Anterior cingulate cortex (tissue), 58 donors: ENCODE results near the gene CYB561A3.

ENCODE experiments used
- DNase-seq, 58 donors: peaks; one replicate each; lab custom pipeline; 2025; lab: John Stamatoyannopoulos, UW

Gene CYB561A3

GRCh38 chr11:61331651-61332050, 30.0 kb downstream of the CYB561A3 start:
- no peak for DNase-seq

- no peak for DNase-seq
Measured at GRCh38 chr11:61329871-61330270, 31.8 kb downstream of the CYB561A3 start.

DNA sequence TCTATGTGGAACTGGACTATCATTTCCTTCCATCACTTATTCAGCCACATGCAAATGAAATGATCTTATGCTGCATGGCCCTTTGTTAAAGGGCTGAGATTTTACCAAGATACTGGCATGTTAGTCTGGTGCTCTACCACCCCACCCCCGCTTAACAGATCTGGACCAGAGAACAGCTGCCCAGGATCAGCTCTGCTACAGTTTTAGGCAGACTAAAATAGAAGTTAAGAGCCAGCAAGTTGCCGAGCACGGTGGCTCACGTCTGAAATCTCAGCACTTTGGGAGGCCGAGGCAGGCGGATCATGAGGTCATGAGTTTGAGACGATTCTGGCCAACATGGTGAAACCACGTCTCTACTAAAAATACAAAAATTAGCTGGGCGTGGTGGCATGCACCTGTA, 33.3 kb downstream of the CYB561A3 start:
- DNase-seq: no peak

- DNase-seq: no peak
Measured at GRCh38 chr11:61327669-61328071, 34.0 kb downstream of the CYB561A3 start.

GRCh38 chr11:61325649-61326414, 35.9 kb downstream of the CYB561A3 start:
- no peak for DNase-seq

- no peak for DNase-seq
Measured at GRCh38 chr11:61315260-61315659, 46.4 kb downstream of the CYB561A3 start.

GRCh38 chr11:61310749-61311148, 50.9 kb downstream of the CYB561A3 start:
- DNase-seq: no peak

GRCh38 chr11:61309739-61310138, 51.9 kb downstream of the CYB561A3 start:
- no peak for DNase-seq

DNA sequence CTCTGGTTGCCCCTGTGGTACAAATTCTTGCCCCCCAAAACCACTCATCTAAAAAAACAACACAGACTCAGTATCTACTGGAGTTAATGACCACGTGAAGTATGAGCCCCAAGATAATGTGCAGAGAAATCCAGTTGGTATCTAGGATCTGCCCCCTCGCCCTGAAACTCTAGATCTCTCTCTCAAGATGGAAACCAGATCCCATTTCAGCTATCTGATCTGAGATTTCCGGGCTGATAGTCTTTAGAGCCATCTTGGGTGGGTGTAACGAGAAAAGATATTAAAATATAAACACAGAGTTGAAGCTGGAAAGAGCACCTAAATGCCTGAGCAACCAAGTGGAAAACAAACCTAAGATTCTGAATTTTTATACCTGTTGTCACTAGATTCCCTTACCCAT, 52.5 kb downstream of the CYB561A3 start:
- no peak for DNase-seq

DNA sequence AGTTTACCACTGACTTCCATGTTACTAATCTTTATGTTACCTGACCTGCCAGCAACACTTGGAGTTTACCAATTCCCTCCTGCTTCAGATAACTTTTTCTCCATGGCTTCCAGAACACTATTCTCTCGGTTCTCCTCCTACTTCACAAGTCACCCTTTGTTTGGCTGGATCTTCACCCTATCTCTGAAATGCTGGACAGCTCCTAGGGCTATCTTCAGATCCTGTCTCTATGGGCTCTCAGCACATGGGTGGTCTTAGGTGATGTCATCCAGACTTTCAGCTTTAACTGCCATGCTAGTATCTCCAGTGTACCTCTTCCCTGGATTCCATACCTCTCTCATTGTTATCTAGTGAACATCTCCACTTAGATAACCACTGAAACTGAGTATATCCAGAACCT, 54.3 kb downstream of the CYB561A3 start:
- DNase-seq: no peak

DNA sequence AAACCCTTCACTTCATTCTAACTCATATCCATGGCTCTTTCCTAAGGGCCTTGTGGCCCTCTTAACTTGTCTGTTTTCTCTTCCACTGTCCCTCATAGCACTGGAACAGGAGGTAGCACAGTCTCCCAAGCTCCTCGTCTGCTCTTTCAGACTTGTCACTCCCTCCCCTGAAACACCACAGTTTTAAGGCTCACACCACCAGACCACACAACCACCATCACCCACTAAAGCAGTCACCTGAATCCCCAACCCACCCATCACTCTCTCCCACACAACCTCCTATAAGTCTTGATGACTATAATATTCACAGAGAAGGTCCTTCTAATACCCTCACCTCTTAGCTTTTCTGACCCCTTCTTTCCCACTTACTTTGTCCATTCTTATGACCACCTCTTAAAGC, 55.5 kb downstream of the CYB561A3 start:
- no peak for DNase-seq

DNA sequence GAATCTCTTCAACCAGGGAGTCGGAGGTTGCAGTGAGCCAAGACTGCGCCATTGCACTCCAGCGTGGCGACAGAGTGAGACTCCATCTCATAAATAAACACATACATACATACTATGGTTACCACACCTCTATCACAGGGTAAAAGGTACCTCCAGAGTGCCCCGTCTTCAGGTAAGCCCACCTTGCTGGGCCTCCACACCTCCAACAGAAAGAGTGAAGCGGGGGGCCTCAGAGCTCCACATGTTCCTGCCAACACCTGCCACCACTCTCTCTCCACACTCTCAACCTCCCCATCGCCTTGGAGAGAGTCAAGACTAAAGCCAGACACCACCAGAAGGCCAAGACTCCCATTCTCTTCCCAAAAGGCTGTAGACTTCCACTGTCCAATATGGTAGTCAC, 56.3 kb downstream of the CYB561A3 start:
- DNase-seq: no peak

GRCh38 chr11:61303725-61304124, 58.0 kb downstream of the CYB561A3 start:
- no peak for DNase-seq

- DNase-seq: no peak
Measured at GRCh38 chr11:61302550-61302949, 59.1 kb downstream of the CYB561A3 start.
